HepG2 (cell line): ENCODE measurements around the gene CLASP1. TPM values are rescaled to one million over a fixed set of nuclear protein-coding genes. Genes with fewer than 3 reads are reported as not detected.
A peak's percentile ranks its signal among the peaks of the same experiment; 100 is the strongest.

Experiments
- FOXP1 ChIP-seq, 2 experiments: fragments of 450-650 bp in 1 of 2; IDR thresholded peaks; 2 replicates each; pipeline ENCODE4 v1.6.1; 2017 to 2018; ENCODE audit warnings: antibody characterized with exemption in 1 of 2
- HNRNPK ChIP-seq: fragments of 200-400 bp; formaldehyde crosslinking; IDR thresholded peaks from 2 replicates; pipeline ENCODE4 v1.6.1; 2018; ENCODE audit warnings: low read length, low read depth, moderate library complexity, mild to moderate bottlenecking; ENCODE audit not compliant: poor library complexity, severe bottlenecking
- HNRNPLL ChIP-seq: fragments of 200-400 bp; formaldehyde crosslinking; IDR thresholded peaks from 2 replicates; pipeline ENCODE4 v1.6.1; 2017; ENCODE audit warnings: mild to moderate bottlenecking, low read depth, low read length; ENCODE audit not compliant: poor library complexity, severe bottlenecking
- MXI1 ChIP-seq: IDR thresholded peaks from 3 replicates; pipeline ENCODE4 v1.6.1; 2012; ENCODE audit warnings: low read depth, low read length, inconsistent platforms, borderline replicate concordance
- ZBTB10 ChIP-seq: sonication (generic); formaldehyde crosslinking; IDR thresholded peaks from 2 replicates; pipeline ENCODE4 v1.4.0; 2020; ENCODE audit warnings: missing genetic modification reagents, borderline replicate concordance
- ZNF530 ChIP-seq: sonication (generic); formaldehyde crosslinking; IDR thresholded peaks from 2 replicates; pipeline ENCODE4 v1.5.0; 2020; ENCODE audit warnings: low read depth, mild to moderate bottlenecking, missing genetic modification reagents
- ZNF710 ChIP-seq: sonication (generic); formaldehyde crosslinking; IDR thresholded peaks from 2 replicates; pipeline ENCODE4 v1.5.0; 2020; ENCODE audit warnings: mild to moderate bottlenecking, missing genetic modification reagents, borderline replicate concordance
- ZNF781 ChIP-seq: sonication (generic); formaldehyde crosslinking; IDR thresholded peaks from 2 replicates; pipeline ENCODE4 v1.5.1; 2020; ENCODE audit warnings: borderline replicate concordance, mild to moderate bottlenecking, missing genetic modification reagents; ENCODE audit errors: not compliant biosample characterization
- ZNF83 ChIP-seq: sonication (generic); formaldehyde crosslinking; IDR thresholded peaks from 2 replicates; pipeline ENCODE4 v1.4.0; 2020; ENCODE audit warnings: missing genetic modification reagents, mild to moderate bottlenecking, borderline replicate concordance
- ZNF850 ChIP-seq: sonication (generic); formaldehyde crosslinking; conservative IDR thresholded peaks from 2 replicates; pipeline ENCODE4 v1.9.0; 2021; ENCODE audit warnings: mild to moderate bottlenecking, missing genetic modification reagents
- polyA plus RNA-seq, 8 experiments: library from polyadenylated mRNA; depleted of rRNA in 3 of 8; stranded (reverse) in 7 of 8; unstranded in 1 of 8; fragments of >200 nt; fragmentation: Illumina TruSeq in 4 of 8; extraction: Trizol in 4 of 8; gene quantifications; 2 replicates each; pipeline versions ENCODE4 v1.2.1 to v1.2.3, GENCODE V29; 2011 to 2016; ENCODE audit warnings: low read depth in 4 of 8, missing spikeins in 1 of 8, mixed read lengths in 1 of 8; ENCODE audit not compliant: insufficient read depth in 1 of 8
- total RNA-seq, 5 experiments: library from RNA; depleted of rRNA; stranded (reverse); fragments of >200 nt; fragmentation: Illumina TruSeq; extraction: Trizol; gene quantifications; 2 replicates each; pipeline ENCODE4 v1.2.3, GENCODE V29; 2016; ENCODE audit warnings: low read depth in 1 of 5
- TF ChIP-seq, protein P1 (sequence below): sonication (generic); formaldehyde crosslinking; IDR thresholded peaks from 2 replicates; pipeline ENCODE4 v1.4.0; 2020; ENCODE audit warnings: mild to moderate bottlenecking, missing genetic modification reagents
- TF ChIP-seq, protein P2 (sequence below): sonication (generic); formaldehyde crosslinking; IDR thresholded peaks from 2 replicates; pipeline ENCODE4 v1.8.0; 2022; ENCODE audit warnings: missing genetic modification reagents, low read depth, mild to moderate bottlenecking, borderline replicate concordance
- TF ChIP-seq, protein P3 (sequence below): sonication (generic); formaldehyde crosslinking; IDR thresholded peaks from 2 replicates; pipeline ENCODE4 v1.8.0; 2022; ENCODE audit warnings: mild to moderate bottlenecking, missing genetic modification reagents; ENCODE audit not compliant: insufficient replicate concordance

Gene CLASP1
- total and polyA plus RNA-seq, 2 of the 13 experiments (the other 11 are each of a cell fraction or from before 2014, with no cell fraction given) = 11.7 to 47.9 TPM

GRCh38 chr2:121649149-121649595 lies at the start of gene CLASP1 (continued):
- TF ChIP-seq ZNF710 (CRISPR knock-in tag) (0 out of 2 replicates have a peak, but pooled peaks have one; percentile 25), HNRNPLL (peak; percentile 58), ZNF530 (0 out of 2 replicates have a peak, but pooled peaks have one; percentile 5), MXI1 (0 out of 3 replicates have a peak, but pooled peaks have one; percentile 7), HNRNPK (peak; percentile 70), ZNF781 (CRISPR knock-in tag) (no peak), ZBTB10 (CRISPR knock-in tag) (peak; percentile 26; the same call in 1 of the 2 replicates), ZNF83 (0 out of 2 replicates have a peak, but pooled peaks have one; percentile 34), ZNF850 (CRISPR knock-in tag) (peak; percentile 88; the same call in 1 of the 2 replicates), FOXP1 (IDR thresholded peaks at IDR 0.05) (no peak), FOXP1 (CRISPR knock-in tag; IDR thresholded peaks at IDR 0.05) (peak; percentile 3; the same call in 1 of the 2 replicates)
- TF ChIP-seq, protein P1, sequence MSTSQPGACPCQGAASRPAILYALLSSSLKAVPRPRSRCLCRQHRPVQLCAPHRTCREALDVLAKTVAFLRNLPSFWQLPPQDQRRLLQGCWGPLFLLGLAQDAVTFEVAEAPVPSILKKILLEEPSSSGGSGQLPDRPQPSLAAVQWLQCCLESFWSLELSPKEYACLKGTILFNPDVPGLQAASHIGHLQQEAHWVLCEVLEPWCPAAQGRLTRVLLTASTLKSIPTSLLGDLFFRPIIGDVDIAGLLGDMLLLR (CRISPR knock-in tag) = 0 out of 2 replicates have a peak, but pooled peaks have one; percentile 56
- TF ChIP-seq, protein P2, sequence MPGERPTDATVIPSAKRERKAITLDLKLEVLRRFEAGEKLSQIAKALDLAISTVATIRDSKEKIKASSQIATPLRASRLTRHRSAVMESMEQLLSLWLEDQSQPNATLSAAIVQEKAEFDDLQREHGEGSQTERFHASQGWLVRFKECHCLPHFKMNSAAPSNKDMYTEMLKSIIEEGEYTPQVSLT (CRISPR knock-in tag) = 0 out of 2 replicates have a peak, but pooled peaks have one; percentile 0
- TF ChIP-seq, protein P3, sequence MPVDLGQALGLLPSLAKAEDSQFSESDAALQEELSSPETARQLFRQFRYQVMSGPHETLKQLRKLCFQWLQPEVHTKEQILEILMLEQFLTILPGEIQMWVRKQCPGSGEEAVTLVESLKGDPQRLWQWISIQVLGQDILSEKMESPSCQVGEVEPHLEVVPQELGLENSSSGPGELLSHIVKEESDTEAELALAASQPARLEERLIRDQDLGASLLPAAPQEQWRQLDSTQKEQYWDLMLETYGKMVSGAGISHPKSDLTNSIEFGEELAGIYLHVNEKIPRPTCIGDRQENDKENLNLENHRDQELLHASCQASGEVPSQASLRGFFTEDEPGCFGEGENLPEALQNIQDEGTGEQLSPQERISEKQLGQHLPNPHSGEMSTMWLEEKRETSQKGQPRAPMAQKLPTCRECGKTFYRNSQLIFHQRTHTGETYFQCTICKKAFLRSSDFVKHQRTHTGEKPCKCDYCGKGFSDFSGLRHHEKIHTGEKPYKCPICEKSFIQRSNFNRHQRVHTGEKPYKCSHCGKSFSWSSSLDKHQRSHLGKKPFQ (CRISPR knock-in tag) = peak; percentile 23
